GM21717 (cell line): ENCODE results near the gene FAM53B.

ENCODE experiments used
- ATAC-seq: cut with Tn5 transposase; IDR thresholded peaks from one replicate; pipeline ENCODE4 v1.9.1; 2021; ENCODE audit warnings: mild to moderate bottlenecking, moderate library complexity; ENCODE audit not compliant: unreplicated experiment

The FAM53B gene

DNA sequence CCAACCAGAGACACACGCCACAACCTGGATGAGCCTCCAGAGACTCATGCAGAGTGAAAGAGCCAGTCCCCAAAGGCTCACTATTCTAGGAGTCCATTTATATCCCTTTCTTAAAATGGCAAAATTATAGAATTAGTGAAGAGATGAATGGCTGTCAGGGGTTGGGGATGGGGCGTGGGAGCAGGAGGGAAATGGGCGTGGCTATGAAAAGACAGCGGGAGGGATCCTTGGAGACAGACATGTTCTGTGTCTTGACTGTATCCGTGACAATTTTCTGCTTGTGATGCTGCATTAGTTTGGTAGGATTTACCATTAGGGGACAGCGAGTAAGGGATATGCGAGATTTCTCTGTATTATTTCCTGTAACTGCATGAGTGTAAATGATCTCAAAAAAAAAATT lies 33.0 kb downstream of the FAM53B start:
- ATAC-seq, result no peak

DNA sequence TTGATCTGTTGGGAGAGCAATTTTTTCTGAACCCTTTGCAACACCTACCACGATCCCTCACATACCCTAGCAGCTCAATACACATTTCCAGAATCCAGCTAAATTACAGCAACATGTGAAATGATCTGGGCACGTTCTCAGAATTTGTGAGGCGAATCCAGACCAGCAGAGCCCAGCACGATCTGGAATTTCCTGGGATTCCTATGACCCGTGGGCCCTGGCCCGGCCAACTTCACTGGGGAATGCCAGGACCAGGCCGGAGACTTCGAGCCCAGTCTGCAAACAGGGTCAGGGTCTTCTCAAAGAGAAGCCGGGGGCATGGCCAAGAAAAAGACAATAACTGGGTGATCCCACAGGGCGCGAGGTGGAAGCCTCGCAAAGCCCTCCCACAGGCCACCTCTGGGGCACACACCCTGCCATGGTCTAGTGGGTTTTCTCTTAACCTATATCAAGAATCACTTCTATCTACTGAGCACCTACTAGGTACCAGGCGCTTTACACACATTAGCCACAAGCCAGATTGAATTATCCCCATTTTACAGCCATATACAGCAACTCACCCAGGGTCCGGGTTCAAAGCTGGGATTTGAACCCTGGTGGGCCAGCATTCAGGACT lies 33.8 kb downstream of the FAM53B start:
- no peak for ATAC-seq

- no peak for ATAC-seq
Measured at GRCh38 chr10:124709861-124710260, 34.3 kb downstream of the FAM53B start.

DNA sequence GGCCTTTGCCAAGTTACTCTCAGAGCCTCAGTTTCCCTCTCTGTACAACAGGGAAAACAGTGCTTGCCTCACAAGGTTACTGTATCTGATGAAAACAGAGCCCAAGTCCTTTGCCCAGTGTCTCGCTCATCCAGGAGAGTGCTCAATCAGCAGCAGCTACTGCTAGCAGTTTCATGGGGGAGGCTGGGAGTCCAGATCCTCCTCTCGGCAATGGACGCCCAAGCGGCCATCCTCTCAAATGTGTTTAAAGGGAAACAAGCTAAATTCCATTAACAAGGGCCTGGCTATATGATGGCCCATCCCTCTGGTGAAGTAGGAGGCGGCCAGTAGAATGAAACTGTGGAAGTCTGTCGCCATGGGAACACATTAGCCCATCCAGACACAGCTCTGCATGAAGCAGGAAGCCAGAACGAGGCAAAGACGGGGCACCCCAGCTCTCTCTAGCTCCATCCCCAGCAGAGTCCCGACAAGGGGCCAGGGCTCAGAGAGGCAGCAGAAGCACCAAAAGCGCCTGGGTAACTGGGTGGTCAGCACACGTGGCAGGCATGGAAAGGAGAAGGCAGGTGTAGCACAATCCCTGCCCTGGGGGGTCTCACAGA lies 35.2 kb downstream of the FAM53B start:
- ATAC-seq, result no peak

DNA sequence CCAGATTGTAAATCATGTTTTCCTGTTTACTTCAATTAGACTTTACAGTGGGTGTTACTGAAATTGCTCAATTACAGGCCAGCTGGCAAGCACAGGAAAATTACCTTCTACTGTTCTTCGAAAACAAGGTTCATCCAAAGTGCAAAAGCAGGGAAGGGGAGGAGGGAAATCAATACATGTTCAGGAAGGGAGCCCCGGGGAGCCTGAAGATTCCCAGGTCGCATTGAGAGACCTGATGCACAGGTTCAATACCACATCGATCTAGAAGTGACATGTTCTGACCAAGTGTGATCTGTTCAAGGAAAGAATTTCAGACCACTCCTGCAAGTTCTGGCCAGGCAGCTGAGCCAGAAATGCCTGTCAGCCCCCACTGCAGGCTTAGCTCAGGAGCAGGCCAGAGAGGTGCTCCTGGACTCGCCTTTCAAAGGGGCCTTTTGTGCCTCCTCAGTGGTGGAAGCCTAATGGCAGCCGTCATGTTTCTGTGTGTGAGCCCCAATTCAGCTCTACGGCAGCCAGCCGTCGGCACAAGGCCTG lies 35.9 kb downstream of the FAM53B start:
- ATAC-seq, result no peak

- no peak for ATAC-seq
Measured at GRCh38 chr10:124707551-124707950, 36.6 kb downstream of the FAM53B start.

DNA sequence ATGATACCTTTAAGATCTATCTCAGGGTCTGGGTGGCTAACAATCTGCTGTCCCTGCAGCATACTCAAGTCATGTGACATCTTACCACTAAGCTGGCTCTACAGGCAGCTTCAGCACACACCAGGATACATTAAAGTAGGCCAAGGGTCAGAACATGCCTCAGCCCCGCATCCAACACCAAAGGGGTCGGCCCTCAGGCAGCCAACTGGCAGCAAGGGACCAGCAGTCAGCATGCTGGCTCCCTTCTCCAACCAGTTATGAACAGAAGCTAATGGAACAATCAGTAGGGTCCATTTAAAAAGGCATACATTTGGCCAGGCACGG lies 37.1 kb downstream of the FAM53B start:
- no peak for ATAC-seq

GRCh38 chr10:124706462-124707143 lies 37.6 kb downstream of the FAM53B start:
- no peak for ATAC-seq

GRCh38 chr10:124705817-124706461 lies 38.2 kb downstream of the FAM53B start:
- no peak for ATAC-seq

GRCh38 chr10:124705381-124705740 lies 38.8 kb downstream of the FAM53B start:
- ATAC-seq, result no peak

GRCh38 chr10:124704428-124705380 lies 39.5 kb downstream of the FAM53B start:
- no peak for ATAC-seq

GRCh38 chr10:124703778-124704427 lies 40.3 kb downstream of the FAM53B start:
- no peak for ATAC-seq

DNA sequence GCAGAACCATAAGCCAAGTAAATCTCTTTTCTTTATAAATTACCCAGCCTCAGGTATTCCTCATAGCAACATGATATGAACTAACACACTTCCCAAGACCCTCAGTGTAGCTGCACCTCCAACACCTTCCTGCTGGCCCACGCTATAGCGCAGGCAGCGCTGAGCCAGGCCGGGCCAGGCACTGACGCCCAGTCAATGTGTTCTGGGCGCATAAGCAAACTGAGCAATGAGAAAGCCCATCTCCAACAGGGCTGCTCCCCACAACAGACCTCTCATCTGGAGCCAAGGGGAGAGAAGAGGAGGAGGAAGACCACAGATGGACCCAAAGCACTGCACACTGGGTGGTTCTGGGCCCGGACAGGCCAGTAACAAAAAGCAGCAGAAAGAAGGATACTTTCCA lies 40.8 kb downstream of the FAM53B start:
- no peak for ATAC-seq

- ATAC-seq, result no peak
Measured at GRCh38 chr10:124701881-124702656, 42.1 kb downstream of the FAM53B start.

DNA sequence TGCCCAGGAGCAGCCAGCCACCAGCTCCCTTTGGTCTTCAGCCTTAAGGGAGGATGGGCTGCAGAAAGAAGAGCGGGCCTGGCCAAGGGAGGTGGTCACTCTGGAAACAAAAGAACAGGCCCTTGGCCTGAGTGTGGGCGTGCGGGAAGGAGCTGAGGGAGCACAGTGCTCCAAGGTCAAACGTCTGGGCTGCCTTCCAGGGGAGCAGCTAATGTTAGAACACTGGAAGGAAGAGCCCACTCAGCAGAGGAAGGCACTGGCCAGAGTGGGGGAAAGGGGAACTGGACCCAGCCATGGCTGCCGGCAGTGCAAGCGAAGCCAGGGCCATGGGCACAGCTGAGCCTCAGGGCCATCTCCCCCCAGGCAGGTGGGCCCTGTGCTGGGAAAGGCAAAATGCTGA lies 42.7 kb downstream of the FAM53B start:
- ATAC-seq, result no peak

DNA sequence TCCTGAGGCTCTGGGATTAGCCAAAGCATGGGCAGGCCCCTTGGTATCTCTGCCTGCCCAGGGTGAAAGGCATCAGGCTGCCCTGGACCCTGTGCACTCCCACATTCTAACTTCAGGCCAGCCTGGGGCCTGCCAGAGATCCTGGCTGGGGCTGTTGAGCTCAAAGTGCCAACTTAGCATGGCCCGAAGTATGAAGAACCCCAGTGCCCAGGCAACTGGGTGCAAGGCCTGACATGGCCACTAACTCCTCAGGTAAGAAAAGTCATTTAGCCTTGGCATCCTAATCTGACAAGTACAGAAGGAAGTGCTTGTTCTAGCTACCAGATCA lies 43.2 kb downstream of the FAM53B start:
- no peak for ATAC-seq

DNA sequence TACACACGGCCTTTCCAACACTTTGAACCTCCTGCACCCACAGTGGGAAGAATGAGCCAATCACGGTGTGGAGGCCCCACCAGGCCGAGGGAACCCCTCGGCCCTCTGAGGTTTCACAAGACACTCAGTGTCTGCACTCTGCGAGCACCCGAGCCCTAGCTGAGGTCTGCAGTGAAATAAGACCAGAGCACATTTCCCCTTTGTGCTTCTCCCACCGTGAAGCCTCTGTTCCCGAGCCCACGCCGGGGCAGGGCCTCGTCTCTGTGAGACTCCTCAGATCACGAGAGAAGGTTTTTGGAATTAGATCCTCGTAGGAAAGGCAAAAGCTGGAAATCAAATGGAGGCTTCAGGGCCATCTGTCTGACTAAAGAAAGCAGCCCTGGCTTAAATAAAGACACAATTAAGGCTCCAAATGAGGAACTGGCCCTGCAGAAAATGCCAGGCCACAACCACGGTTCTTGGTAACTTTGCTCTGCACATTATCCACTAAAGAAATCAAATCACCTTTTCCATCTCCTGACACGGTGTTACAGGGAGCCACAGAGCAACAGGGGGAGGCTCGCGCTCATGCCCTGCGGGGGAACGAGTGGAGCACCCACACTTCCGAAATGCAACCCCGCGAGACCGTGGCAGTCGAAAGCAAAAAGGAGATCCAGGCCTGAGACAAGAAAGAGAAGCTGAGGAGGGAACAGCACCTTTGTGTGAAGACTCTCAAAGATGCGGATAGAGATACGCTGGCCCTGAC lies 43.7 kb downstream of the FAM53B start:
- ATAC-seq, result no peak

GRCh38 chr10:124699471-124700292 lies 44.5 kb downstream of the FAM53B start:
- no peak for ATAC-seq
